Astrocyte (in vitro differentiated cells and primary cell): Measurements from ENCODE around the gene COL16A1. TPM values are rescaled to one million over a fixed set of nuclear protein-coding genes. Genes with fewer than 3 reads are reported as not detected.

Experiments
- DNase-seq: peaks from one replicate; pipeline ENCODE4 v3.0.0-alpha.2; 2010; ENCODE audit warnings: low read depth
- FAIRE-seq: peaks from 2 replicates; lab custom pipeline; 2011; peaks lifted over from hg19 to GRCh38; lab: Jason Lieb, UNC
- H2AFZ ChIP-seq: 2 replicates; pipeline ENCODE4 v1.6.0; 2012; ENCODE audit warnings: low read depth, low read length, inconsistent platforms
- H3K27ac ChIP-seq: 2 replicates; pipeline ENCODE4 v1.5.1; 2011; ENCODE audit warnings: low read depth, low read length, inconsistent platforms
- H3K27me3 ChIP-seq: 2 replicates; pipeline ENCODE4 v1.6.0; 2011; ENCODE audit warnings: low read length, inconsistent platforms; ENCODE audit not compliant: insufficient read depth
- H3K36me3 ChIP-seq: 2 replicates; pipeline ENCODE4 v1.5.1; 2011; ENCODE audit warnings: low read length, inconsistent platforms; ENCODE audit not compliant: insufficient read depth
- H3K4me1 ChIP-seq: 2 replicates; pipeline ENCODE4 v1.5.1; 2011; ENCODE audit warnings: low read length, inconsistent platforms; ENCODE audit not compliant: insufficient read depth
- H3K4me2 ChIP-seq: 2 replicates; pipeline ENCODE4 v1.6.0; 2012; ENCODE audit warnings: low read length, inconsistent platforms
- H3K4me3 ChIP-seq: 2 replicates; pipeline ENCODE4 v1.5.1; 2011; ENCODE audit warnings: low read depth, mild to moderate bottlenecking, low read length, inconsistent platforms; ENCODE audit not compliant: insufficient read depth
- H3K79me2 ChIP-seq: 2 replicates; pipeline ENCODE4 v1.6.0; 2012; ENCODE audit warnings: mild to moderate bottlenecking, low read length, inconsistent platforms; ENCODE audit not compliant: insufficient read depth
- H3K9ac ChIP-seq: 2 replicates; pipeline ENCODE4 v1.6.0; 2012; ENCODE audit warnings: mild to moderate bottlenecking, low read length, inconsistent platforms
- H3K9me3 ChIP-seq: 2 replicates; pipeline ENCODE4 v1.5.1; 2012; ENCODE audit warnings: low read depth, mild to moderate bottlenecking, low read length, inconsistent platforms; ENCODE audit not compliant: insufficient read depth
- H4K20me1 ChIP-seq: 2 replicates; pipeline ENCODE4 v1.6.0; 2012; ENCODE audit warnings: low read length, inconsistent platforms; ENCODE audit not compliant: insufficient read depth
- H3K27ac Mint-ChIP-seq: one replicate; pipeline ENCODE4 v1.8.0; 2021; ENCODE audit warnings: mild to moderate bottlenecking, mixed read lengths; ENCODE audit not compliant: unreplicated experiment
- H3K27me3 Mint-ChIP-seq: one replicate; pipeline ENCODE4 v1.8.0; 2021; ENCODE audit warnings: low read depth, mixed read lengths; ENCODE audit not compliant: unreplicated experiment
- H3K36me3 Mint-ChIP-seq: one replicate; pipeline ENCODE4 v1.8.0; 2021; ENCODE audit warnings: low read depth, mixed read lengths; ENCODE audit not compliant: unreplicated experiment
- H3K4me1 Mint-ChIP-seq: one replicate; pipeline ENCODE4 v1.8.0; 2021; ENCODE audit warnings: low read depth, mixed read lengths; ENCODE audit not compliant: unreplicated experiment
- H3K4me3 Mint-ChIP-seq: one replicate; pipeline ENCODE4 v1.8.0; 2021; ENCODE audit warnings: mild to moderate bottlenecking, moderate library complexity, mixed read lengths; ENCODE audit not compliant: unreplicated experiment
- H3K9me3 Mint-ChIP-seq: one replicate; pipeline ENCODE4 v1.8.0; 2021; ENCODE audit warnings: mild to moderate bottlenecking, mixed read lengths; ENCODE audit not compliant: unreplicated experiment
- CTCF ChIP-seq: IDR thresholded peaks from 2 replicates; pipeline ENCODE4 v1.5.1; 2011; ENCODE audit warnings: low read depth, mild to moderate bottlenecking, inconsistent platforms, low read length, moderate library complexity; ENCODE audit not compliant: insufficient read depth
- EZH2 ChIP-seq: IDR thresholded peaks from 2 replicates; pipeline ENCODE4 v1.6.1; 2012; ENCODE audit warnings: mild to moderate bottlenecking, low read length, inconsistent platforms; ENCODE audit not compliant: insufficient read depth
- total RNA-seq: library from RNA; stranded (reverse); gene quantifications from 2 replicates; pipeline ENCODE4 v1.2.1, GENCODE V29; 2021

The COL16A1 gene
- total RNA-seq, 1 donor from 2014 or later: 42.9 TPM

- Histone ChIP-seq H3K4me3 (no peak overlapping the region), H3K27ac (no peak overlapping the region), H3K9me3 (no peaks in the 10 kb centered on the region), H3K36me3 (no peaks in the 10 kb centered on the region), H4K20me1 (peaks cover 53% of the 10 kb centered on the region), H3K9ac (no peak overlapping the region), H3K27me3 (no peaks in the 10 kb centered on the region), H3K4me1 (peaks cover 16% of the 10 kb centered on the region), H3K79me2 (no peaks in the 10 kb centered on the region), H3K4me2 (no peak overlapping the region), H2AFZ (no peak overlapping the region)
- peaks cover 33% of the 10 kb centered on the region for H3K4me1 Mint-ChIP-seq
- peaks cover 1% of the 10 kb centered on the region for H3K36me3 Mint-ChIP-seq
- no peak overlapping the region for H3K4me3 Mint-ChIP-seq
- peaks cover 16% of the 10 kb centered on the region for H3K27me3 Mint-ChIP-seq
- H3K9me3 Mint-ChIP-seq: no peaks in the 10 kb centered on the region
- no peak for DNase-seq
- TF ChIP-seq CTCF (peak; percentile 70), EZH2 (no peak)
- FAIRE-seq: no peak
- H3K27ac Mint-ChIP-seq: no peak overlapping the region
Observed at GRCh38 chr1:31745096-31745945, 41.5 kb upstream of the COL16A1 start.

GRCh38 chr1:31744165-31744888 lies 40.5 kb upstream of the COL16A1 start:
- no peak overlapping the region for H3K4me2 ChIP-seq
- no peak overlapping the region for H3K4me3 ChIP-seq
- no peak for TF ChIP-seq CTCF
- TF ChIP-seq EZH2: no peak
- no peak overlapping the region for H3K9ac ChIP-seq
- Mint-ChIP-seq H3K4me3 (no peak overlapping the region), H3K9me3 (no peaks in the 10 kb centered on the region), H3K4me1 (peaks cover 28% of the 10 kb centered on the region), H3K36me3 (peaks cover 4% of the 10 kb centered on the region), H3K27ac (no peak overlapping the region), H3K27me3 (peaks cover 20% of the 10 kb centered on the region)
- no peak for FAIRE-seq
- no peaks in the 10 kb centered on the region for H3K79me2 ChIP-seq
- peaks cover 12% of the 10 kb centered on the region for H3K4me1 ChIP-seq
- H3K9me3 ChIP-seq: no peaks in the 10 kb centered on the region
- no peaks in the 10 kb centered on the region for H3K36me3 ChIP-seq
- no peak for DNase-seq
- no peak overlapping the region for H3K27ac ChIP-seq
- peaks cover 45% of the 10 kb centered on the region for H4K20me1 ChIP-seq
- H3K27me3 ChIP-seq: no peaks in the 10 kb centered on the region
- H2AFZ ChIP-seq: no peak overlapping the region
